ENCODE measurements around the gene TMED4.

DNA sequence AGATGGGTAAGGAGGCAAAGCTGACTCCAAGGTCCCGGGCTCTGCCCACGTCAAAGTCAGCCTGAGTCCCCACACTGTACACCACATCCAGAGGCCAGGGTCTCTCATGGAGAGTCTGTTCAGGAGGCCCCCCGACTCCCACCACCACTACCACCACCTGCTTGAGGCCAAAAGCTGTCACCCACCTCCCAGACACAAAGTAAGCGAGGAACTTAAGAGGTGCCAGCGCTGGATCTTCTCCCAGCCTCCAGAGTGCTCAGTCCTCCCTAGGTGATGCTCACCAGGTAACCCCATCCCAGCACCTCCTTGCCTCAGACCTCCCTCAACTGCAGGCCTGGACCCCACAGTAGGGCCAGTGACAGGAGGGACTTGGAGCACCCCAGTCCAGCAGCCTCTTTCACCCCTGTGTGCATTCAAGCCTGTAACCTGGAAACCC, 41.4 kb downstream of the TMED4 start:
- TF ChIP-seq CTCF (IDR thresholded peaks at IDR 0.05) (no peak), POLR2A (IDR thresholded peaks at IDR 0.05) (no peak)

All from esophagus squamous epithelium (tissue), 4 donors.